Measurements from ENCODE around the gene EGFR.

EGFR gene

GRCh38 chr7:55131142-55131929, 112.5 kb downstream of the EGFR start:
- no peak for DNase-seq

- no peak for DNase-seq
Measured at GRCh38 chr7:55132550-55132889, 113.7 kb downstream of the EGFR start.

GRCh38 chr7:55132890-55133551, 114.2 kb downstream of the EGFR start:
- no peak for DNase-seq

- DNase-seq: no peak
Measured at GRCh38 chr7:55133630-55134358, 115.0 kb downstream of the EGFR start.

GRCh38 chr7:55134359-55134725, 115.5 kb downstream of the EGFR start:
- no peak for DNase-seq

GRCh38 chr7:55134786-55135185, 116.0 kb downstream of the EGFR start:
- no peak for DNase-seq

GRCh38 chr7:55135462-55135861, 116.6 kb downstream of the EGFR start:
- no peak for DNase-seq

GRCh38 chr7:55138663-55139062, 119.8 kb downstream of the EGFR start:
- DNase-seq: no peak

- DNase-seq: no peak
Measured at GRCh38 chr7:55140221-55140940, 121.6 kb downstream of the EGFR start.

GRCh38 chr7:55140941-55141278, 122.1 kb downstream of the EGFR start:
- no peak for DNase-seq

- no peak for DNase-seq
Measured at GRCh38 chr7:55142919-55143600, 124.2 kb downstream of the EGFR start.

- no peak for DNase-seq
Measured at GRCh38 chr7:55144333-55145317, 125.8 kb downstream of the EGFR start.

GRCh38 chr7:55145606-55146005, 126.8 kb downstream of the EGFR start:
- DNase-seq: no peak

GRCh38 chr7:55147101-55147500, 128.3 kb downstream of the EGFR start:
- no peak for DNase-seq

GRCh38 chr7:55147736-55148135, 128.9 kb downstream of the EGFR start:
- no peak for DNase-seq

GRCh38 chr7:55148571-55148970, 129.8 kb downstream of the EGFR start:
- no peak for DNase-seq

GRCh38 chr7:55149001-55149400, 130.2 kb downstream of the EGFR start:
- DNase-seq: no peak

GRCh38 chr7:55150166-55150565, 131.3 kb downstream of the EGFR start:
- DNase-seq: no peak

GRCh38 chr7:55150709-55151451, 132.1 kb downstream of the EGFR start:
- DNase-seq: no peak

- DNase-seq: no peak
Measured at GRCh38 chr7:55152516-55152915, 133.7 kb downstream of the EGFR start.

GRCh38 chr7:55154096-55154495, 135.3 kb downstream of the EGFR start:
- no peak for DNase-seq

All from Kasumi-1 (cell line).